SU-DHL-6 (cell line): Measurements from ENCODE around the gene KIF1A.

Experiments
- EZH2phosphoT487 ChIP-seq: fragments of 200-600 bp; sonication (generic), shearing (Covaris generic); conservative IDR thresholded peaks from 2 replicates; pipeline ENCODE4 v1.6.1; 2018; ENCODE audit warnings: mild to moderate bottlenecking, antibody characterized with exemption, low read length, moderate library complexity, mixed read lengths
- TF ChIP-seq, protein P1 (sequence below): fragments of 200-600 bp; sonication (generic); IDR thresholded peaks from one replicate; pipeline ENCODE4 v1.5.1; 2017; ENCODE audit warnings: antibody characterized with exemption, mild to moderate bottlenecking, low read length, moderate library complexity; ENCODE audit not compliant: insufficient read depth, poor library complexity, severe bottlenecking

DNA sequence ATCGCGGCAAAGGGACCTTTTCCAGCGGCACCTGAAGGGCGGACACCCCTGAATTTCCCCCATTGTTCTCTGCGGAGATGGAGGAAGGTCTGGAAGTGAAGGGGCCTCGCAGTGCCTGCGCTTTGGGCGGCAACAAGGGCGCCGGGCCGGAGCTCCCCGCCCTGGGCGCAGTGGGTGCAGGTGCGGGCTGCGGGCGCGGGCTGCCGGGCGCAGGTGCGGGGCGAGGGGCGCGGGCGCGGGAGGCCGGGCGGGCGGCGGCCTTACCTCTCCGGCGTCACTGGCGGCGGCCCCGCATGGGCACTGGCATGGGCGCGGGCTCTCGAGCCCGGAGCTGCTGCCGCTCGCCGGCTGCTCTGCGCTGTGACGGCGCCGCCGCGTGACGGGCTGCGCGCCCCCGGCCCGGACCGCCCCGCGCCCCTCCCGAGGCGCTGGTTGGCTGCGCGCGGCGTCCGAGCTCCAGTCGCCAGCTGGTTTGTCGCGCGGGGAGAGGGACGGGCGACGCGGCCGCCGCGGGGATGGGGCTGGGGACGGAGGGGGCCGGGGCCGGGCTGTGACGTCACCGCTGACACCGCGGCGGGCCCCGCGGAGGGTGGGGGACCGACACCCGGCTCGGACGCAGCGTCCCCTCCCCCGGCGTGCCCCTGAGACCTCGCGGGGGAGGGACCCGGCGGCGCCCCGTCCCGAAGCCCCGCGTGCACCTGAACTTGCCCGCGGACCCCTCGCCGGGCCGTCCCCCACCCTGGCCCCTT lies at the start of gene KIF1A:
- TF ChIP-seq, protein P1, sequence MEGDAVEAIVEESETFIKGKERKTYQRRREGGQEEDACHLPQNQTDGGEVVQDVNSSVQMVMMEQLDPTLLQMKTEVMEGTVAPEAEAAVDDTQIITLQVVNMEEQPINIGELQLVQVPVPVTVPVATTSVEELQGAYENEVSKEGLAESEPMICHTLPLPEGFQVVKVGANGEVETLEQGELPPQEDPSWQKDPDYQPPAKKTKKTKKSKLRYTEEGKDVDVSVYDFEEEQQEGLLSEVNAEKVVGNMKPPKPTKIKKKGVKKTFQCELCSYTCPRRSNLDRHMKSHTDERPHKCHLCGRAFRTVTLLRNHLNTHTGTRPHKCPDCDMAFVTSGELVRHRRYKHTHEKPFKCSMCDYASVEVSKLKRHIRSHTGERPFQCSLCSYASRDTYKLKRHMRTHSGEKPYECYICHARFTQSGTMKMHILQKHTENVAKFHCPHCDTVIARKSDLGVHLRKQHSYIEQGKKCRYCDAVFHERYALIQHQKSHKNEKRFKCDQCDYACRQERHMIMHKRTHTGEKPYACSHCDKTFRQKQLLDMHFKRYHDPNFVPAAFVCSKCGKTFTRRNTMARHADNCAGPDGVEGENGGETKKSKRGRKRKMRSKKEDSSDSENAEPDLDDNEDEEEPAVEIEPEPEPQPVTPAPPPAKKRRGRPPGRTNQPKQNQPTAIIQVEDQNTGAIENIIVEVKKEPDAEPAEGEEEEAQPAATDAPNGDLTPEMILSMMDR: no peak
- TF ChIP-seq EZH2phosphoT487: no peak
